ENCODE measurements around the gene ING1.
"Not testable (repeated sequence)": the region's sequence is repeated elsewhere in the genome, so short reads cannot be mapped to it uniquely, and the experiment has no call there.

ING1 gene

GRCh38 chr13:110713642-110713952 lies at the start of gene ING1:
Gene ING1 (plus strand): TSS chr13:110713700. CDS start chr13:110714150, 450 bp downstream.
- DNase-seq = no peak

- no peak for DNase-seq
These were observed 49.5 kb upstream of the ING1 start for GRCh38 chr13:110664041-110664440.

DNA sequence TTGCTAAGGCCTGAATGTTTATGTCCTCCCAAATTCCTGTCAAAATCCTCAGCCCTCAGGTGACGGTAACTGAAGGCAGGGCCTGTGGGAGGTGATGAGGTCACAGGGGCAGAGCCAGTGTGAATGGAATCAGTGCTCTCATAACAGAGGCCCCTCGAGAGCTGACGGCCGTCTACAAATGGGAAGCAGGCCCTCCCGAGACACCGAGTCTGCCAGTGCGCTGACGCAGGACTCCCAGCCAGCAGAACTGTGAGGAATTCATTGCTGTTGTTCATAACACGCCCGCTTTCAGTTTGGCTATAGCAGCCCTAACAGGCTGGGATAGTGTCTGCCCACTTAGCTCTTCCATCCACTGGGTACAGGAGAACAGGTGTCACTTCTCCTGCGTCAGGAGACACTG lies 48.8 kb upstream of the ING1 start:
- DNase-seq = no peak

DNA sequence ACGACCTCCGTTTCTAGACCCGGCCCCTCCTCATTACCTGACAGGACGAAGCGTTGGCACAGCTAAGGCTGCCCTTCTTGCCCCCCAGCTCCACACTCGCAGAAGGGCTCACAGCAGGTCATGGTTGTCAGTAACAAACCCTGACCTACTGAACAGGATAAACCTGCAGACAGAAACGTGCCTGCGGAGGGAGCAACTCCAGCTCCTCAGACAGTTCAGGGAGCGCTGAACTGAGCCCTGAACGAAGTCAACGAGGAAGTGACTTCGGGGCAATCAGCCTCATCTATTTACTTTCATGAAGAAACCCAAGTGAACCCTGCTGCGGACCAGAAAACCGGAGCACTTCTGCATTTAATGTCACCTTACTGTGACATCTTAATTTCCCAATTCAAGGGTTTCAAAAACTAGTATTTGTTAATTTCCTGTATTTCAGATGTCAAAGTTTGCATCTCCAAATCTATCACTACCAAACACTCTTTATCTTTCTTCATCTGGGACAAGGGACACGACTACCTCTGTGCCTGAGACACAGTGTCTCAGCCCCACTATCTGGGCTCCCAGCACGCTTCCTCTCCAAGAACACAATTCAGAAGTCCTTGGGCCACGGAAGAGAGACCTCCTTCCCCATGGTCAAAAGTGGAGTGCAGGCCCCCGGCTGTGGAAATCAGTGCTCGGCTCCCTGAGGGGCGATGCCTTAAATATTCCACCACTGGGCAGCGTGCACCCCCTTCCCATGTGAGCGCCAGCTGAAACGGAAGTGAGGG lies 47.8 kb upstream of the ING1 start:
- peak; percentile 43 to 52 for DNase-seq

DNA sequence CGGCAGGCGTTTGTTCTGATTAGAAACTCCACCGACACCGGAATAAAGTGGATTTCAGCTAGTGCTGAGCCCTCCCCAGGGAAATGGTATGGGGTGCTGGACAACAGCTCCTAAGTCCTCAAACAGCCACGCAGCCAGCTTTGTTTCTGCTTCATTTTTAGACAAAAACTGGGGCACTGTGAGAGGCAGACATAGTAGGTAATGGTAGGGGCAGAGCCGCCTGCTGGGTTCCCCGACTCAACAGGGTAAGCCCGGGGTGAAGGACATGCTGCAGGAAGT lies 47.3 kb upstream of the ING1 start:
- no peak for DNase-seq

GRCh38 chr13:110669036-110669435 lies 44.5 kb upstream of the ING1 start:
- DNase-seq = no peak

- not testable (repeated sequence) for DNase-seq
These were observed 43.7 kb upstream of the ING1 start for GRCh38 chr13:110669814-110670213.

DNA sequence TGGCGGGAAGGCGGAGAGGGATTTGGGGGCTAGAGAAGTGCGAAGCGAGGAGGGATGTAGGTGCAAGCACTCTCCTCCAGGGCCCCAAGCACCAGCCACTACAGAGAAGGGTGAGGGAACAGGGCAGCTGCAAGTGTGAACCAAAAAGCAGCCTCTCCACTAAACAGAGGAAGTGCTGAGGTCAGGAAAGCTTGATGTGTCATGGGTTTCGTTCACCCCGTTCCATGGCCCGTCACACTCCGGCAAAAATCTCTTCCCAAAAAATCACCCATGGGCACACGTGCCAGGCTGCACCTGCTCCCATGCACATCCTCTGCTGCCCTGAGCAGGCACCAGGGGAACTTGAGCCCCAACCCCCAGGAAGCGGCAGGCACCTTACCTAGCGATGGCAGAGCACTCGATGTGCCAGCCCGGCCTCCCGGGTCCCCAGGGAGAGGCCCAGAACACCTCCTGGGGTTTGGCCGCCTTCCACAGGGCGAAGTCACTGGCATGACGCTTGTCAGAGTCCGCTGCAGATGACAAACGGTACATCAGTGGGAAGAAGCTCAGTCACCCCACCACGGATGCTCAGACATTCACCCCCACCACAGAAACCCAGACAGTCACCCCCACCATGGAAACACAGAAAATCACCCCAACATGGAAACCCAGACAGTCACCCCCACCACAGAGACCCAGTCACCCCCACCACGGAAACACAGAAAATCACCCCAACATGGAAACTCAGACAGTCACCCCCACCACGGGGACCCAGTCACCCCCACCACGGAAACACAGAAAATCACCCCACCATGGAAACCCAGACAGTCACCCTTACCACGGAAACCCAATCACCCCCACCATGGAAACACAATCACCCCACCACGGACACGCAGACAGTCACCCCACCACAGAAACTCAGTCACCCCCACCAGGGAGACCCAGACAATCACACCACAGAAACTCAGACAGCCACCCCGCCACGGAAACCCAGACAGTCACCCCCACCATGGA lies 36.6 kb upstream of the ING1 start:
- DNase-seq = no peak

GRCh38 chr13:110677731-110678545 lies 35.6 kb upstream of the ING1 start:
- DNase-seq = no peak

DNA sequence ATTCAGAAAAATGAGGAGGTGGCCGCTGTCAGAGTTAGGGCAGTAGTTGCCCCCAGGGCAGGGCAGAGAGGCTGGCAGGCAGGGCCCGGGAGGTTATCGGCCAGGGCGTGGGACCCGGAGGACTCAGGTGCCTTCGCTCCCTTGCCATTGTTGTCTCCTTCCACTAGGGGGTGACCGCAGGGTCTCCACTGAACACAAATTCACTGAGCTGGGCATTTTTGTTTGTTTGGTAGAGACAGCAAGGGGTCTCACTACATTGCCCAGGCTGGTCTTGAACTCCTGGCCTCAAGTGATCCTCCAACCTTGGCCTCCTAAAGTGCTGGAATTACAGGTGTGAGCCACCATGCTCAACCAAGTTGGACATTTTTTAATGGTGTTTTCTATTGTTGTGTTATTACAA lies 32.6 kb upstream of the ING1 start:
- peak in 1 of 2 experiments; percentile 11 for DNase-seq

DNA sequence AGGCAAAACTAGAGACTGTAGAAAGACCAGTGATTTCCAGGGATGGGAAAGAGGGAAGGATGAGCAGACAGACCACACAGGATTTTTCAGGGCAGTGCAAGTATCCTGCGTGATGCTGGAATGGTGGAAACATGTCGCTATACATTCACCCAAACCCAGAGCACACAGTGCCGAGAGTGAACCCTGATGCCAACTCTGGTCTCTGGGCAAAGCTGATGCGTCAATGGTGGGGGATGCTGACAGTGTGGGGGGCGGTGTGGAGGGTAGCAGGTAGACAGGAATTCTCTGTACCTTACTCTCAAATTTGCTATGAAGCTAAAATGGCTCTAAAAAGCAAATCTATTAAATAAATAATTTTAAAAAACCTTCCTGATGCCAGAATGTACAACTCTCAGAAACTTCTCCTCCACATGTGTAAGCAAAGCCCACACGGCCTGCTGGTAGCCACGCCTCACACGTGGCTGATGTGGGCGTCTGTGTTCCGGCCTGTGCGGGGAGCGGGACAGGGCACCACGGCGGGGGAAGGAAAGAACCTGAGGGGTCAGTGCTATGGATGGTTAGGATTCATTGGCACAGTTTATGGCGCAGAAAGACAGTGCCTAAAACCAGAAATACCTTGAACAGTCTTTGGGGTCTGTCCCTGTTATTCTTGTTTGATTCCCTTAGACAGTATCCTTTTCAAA lies 31.5 kb upstream of the ING1 start:
- DNase-seq = no peak

- no peak for DNase-seq
These were observed 30.8 kb upstream of the ING1 start for GRCh38 chr13:110682746-110683145.

GRCh38 chr13:110683203-110683883 lies 30.2 kb upstream of the ING1 start:
- peak in 1 of 2 experiments; percentile 6 for DNase-seq

GRCh38 chr13:110683921-110684320 lies 29.6 kb upstream of the ING1 start:
- DNase-seq = no peak

GRCh38 chr13:110684388-110685056 lies 29.0 kb upstream of the ING1 start:
- DNase-seq = no peak

GRCh38 chr13:110685305-110686020 lies 28.0 kb upstream of the ING1 start:
- DNase-seq = no peak

GRCh38 chr13:110687736-110688135 lies 25.8 kb upstream of the ING1 start:
- DNase-seq = no peak

- DNase-seq = no peak
These were observed 24.5 kb upstream of the ING1 start for GRCh38 chr13:110689041-110689440.

DNA sequence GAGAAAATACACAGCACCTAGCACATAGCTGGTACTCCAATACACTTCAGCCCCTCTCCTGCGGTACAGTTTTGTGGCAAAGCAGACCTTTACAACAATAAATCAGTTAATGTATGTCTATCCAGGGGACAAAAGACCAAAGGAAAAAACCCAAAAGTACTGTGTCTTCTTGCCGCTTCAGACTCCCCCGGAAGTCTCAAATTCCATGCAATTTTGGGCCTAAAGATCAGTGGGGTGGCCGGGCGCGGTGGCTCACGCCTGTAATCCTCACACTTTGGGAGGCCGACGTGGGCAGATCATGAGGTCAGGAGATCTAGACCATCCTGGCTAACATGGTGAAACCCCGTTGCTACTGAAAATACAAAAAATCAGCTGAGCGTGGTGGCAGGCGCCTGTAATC lies 23.8 kb upstream of the ING1 start:
- DNase-seq = no peak

DNA sequence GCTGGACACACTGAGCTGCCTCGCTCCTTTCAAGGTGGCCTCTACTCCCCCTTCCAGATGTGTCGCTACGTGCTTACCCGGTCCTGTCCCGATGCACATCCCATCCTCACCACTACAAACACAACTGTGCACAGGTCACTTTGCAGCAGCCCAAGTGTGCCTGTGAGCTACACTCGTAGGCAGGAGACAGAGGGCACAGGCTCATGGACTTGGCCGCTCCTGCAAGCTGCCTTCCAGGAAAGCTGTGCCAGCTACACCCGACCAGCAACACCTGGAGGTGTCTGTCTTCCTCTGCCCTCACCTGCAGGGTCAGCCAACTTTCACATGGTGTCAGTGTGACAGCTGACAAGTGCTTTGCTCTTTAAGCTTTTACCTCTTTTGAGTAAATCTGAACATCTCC lies 23.0 kb upstream of the ING1 start:
- no peak for DNase-seq

DNA sequence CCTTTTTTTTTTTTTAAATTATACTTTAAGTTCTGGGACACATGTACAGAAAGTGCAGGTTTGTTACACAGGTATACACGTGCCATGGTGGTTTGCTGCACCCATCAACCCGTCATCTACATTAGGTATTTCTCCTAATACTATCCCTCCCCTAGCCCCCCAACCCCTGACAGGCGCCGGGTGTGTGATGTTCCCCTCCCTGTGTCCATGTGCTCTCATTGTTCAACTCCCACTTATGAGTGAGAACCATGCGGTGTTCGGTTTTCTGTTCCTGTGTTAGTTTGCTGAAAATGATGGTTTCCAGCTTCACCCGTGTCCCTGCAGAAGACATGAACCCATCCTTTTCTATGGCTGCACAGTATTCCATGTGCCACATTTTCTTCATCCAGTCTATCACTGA lies 17.7 kb upstream of the ING1 start:
- DNase-seq = not testable (repeated sequence)

Measured in AML-193 (cell line).